HG03097 (cell line): ENCODE measurements around the gene OR10C1.
"Not testable (repeated sequence)": the region's sequence is repeated elsewhere in the genome, so short reads cannot be mapped to it uniquely, and the experiment has no call there.

Experiments
- ATAC-seq: cut with Tn5 transposase; IDR thresholded peaks from one replicate; pipeline ENCODE4 v1.9.1; 2021; ENCODE audit not compliant: unreplicated experiment, low FRiP score

Gene OR10C1

GRCh38 chr6:29439006-29439405 is at the start of gene OR10C1:
OR10C1 (plus strand) TSS chr6:29439306; CDS start chr6:29440016, 710 bp downstream.
- no peak for ATAC-seq

GRCh38 chr6:29395331-29395730 is 43.8 kb upstream of the OR10C1 start, which contains the start of gene OR12D2:
OR12D2 (plus strand) TSS chr6:29395631; CDS start chr6:29396700, 1,069 bp downstream.
- no peak for ATAC-seq

GRCh38 chr6:29399525-29399924 is 39.6 kb upstream of the OR10C1 start:
- no peak for ATAC-seq

GRCh38 chr6:29403801-29404200 is 35.3 kb upstream of the OR10C1 start:
- no peak for ATAC-seq

GRCh38 chr6:29414588-29414987 is 24.5 kb upstream of the OR10C1 start, which contains the start of gene OR12D1:
OR12D1 (plus strand) TSS chr6:29414928.
- ATAC-seq = no peak

GRCh38 chr6:29419516-29419915 is 19.6 kb upstream of the OR10C1 start:
- no peak for ATAC-seq

- no peak for ATAC-seq
Measured at GRCh38 chr6:29424168-29424567, 14.9 kb upstream of the OR10C1 start.

GRCh38 chr6:29424575-29424974 is 14.5 kb upstream of the OR10C1 start:
- no peak for ATAC-seq

GRCh38 chr6:29425075-29425474 is 14.0 kb upstream of the OR10C1 start:
- ATAC-seq = no peak

GRCh38 chr6:29426654-29427053 is 12.5 kb upstream of the OR10C1 start:
- no peak for ATAC-seq

- not testable (repeated sequence) for ATAC-seq
Measured at GRCh38 chr6:29436730-29437129, 2.4 kb upstream of the OR10C1 start.

- ATAC-seq = no peak
Measured at GRCh38 chr6:29442719-29443118, 3.6 kb downstream of the OR10C1 start.

- not testable (repeated sequence) for ATAC-seq
Measured at GRCh38 chr6:29444031-29444430, 4.9 kb downstream of the OR10C1 start.

- no peak for ATAC-seq
Measured at GRCh38 chr6:29447670-29448069, 8.6 kb downstream of the OR10C1 start.

- ATAC-seq = no peak
Measured at GRCh38 chr6:29451471-29452193, 12.5 kb downstream of the OR10C1 start.

- no peak for ATAC-seq
Measured at GRCh38 chr6:29456971-29457370, 17.9 kb downstream of the OR10C1 start, which contains the start of the genes OR11A1 and OR2H1. OR11A1 (minus strand) TSS chr6:29457071; CDS start chr6:29427641, 29,430 bp downstream. OR2H1 (plus strand) TSS chr6:29457155; CDS start chr6:29461770, 4,615 bp downstream.

- ATAC-seq = no peak
Measured at GRCh38 chr6:29461021-29461814, 22.1 kb downstream of the OR10C1 start.

- ATAC-seq = no peak
Measured at GRCh38 chr6:29462022-29462421, 22.9 kb downstream of the OR10C1 start.

- ATAC-seq = no peak
Measured at GRCh38 chr6:29465279-29465678, 26.2 kb downstream of the OR10C1 start.

- ATAC-seq = no peak
Measured at GRCh38 chr6:29465801-29466200, 26.7 kb downstream of the OR10C1 start.

- ATAC-seq = no peak
Measured at GRCh38 chr6:29466241-29466640, 27.1 kb downstream of the OR10C1 start.
